ENCODE results near the gene PDE11A. TPM values are rescaled to one million over a fixed set of nuclear protein-coding genes. Genes with fewer than 3 reads are reported as not detected.

PDE11A gene
- total and polyA plus RNA-seq, 2 of the 8 experiments (the other 6 are each of a cell fraction or from before 2014, with no cell fraction given) = 0.19 to 0.23 TPM

DNA sequence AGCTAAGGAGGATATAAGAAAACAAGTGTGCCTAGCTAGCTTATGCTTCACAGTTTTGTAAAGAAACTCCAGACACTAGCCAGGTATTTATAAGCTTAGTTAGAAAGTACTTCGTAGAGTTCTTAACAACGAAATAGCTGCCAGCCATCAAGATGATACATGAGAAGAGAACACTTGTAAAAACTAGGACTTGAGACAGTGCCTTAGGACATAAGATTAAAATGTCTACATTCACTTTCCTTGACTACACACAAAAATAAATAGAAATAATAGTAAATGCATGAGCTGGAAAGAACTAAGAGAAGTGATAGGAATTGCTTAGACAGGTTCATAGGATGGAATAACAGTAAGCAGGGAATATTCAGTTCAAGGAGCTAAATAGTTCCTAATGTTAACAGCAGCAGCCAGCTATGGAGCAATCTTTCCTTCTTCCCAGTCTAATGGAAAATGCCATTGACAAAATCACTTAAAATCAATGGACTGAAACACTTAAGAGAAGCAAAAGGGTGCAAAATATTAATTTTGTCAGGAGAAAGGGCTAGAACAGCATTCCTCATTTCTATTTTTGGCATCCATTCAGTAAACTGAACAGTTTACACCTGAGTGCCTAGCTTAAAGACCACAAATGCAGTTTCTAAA lies 186.6 kb downstream of the PDE11A start:
- FAIRE-seq = no peak
- CTCF ChIA-PET (ENCODE audit: partially characterized antibody) = interaction anchor here (1.0 kb wide), 1 partner anchor 18 kb away, joined by 4 read pairs; no protein-coding TSS in a partner anchor
- H3K27ac ChIP-seq (ENCODE audit: low read depth, low read length) = no peak overlapping the region
- TF ChIP-seq CHD2 (IDR thresholded peaks at IDR 0.05; ENCODE audit: low read length) (no peak), RFX5 (IDR thresholded peaks at IDR 0.05; ENCODE audit: borderline replicate concordance, low read depth, low read length) (no peak), CTCF (IDR thresholded peaks at IDR 0.05; ENCODE audit: control extremely low read depth in 1 of 3, insufficient read depth in 1 of 3, low read depth in 1 of 3, low read length in 3 of 3) (no peak), POLR2A (IDR thresholded peaks at IDR 0.05; ENCODE audit: control extremely low read depth in 1 of 2, low read depth in 2 of 2, low read length in 2 of 2) (no peak), TAF1 (IDR thresholded peaks at IDR 0.05; ENCODE audit: low read depth, low read length) (no peak), ATF3 (IDR thresholded peaks at IDR 0.05; ENCODE audit: insufficient read depth, low read depth, low read length) (no peak), SP1 (IDR thresholded peaks at IDR 0.05; ENCODE audit: low read depth, low read length) (no peak), BCL11A (IDR thresholded peaks at IDR 0.05; ENCODE audit: low read depth in 2 of 2, low read length in 2 of 2) (no peak), HDAC2 (IDR thresholded peaks at IDR 0.05; ENCODE audit: borderline replicate concordance in 1 of 2, low read depth in 2 of 2, low read length in 2 of 2) (no peak), MAFK (IDR thresholded peaks at IDR 0.05; ENCODE audit: low read depth, low read length) (no peak), SRF (IDR thresholded peaks at IDR 0.05; ENCODE audit: low read depth, low read length) (no peak)

More for the DNA sequence above, 186.6 kb downstream of the PDE11A start:
- Histone ChIP-seq H3K27me3 (replicated peaks in 1 of 4; ENCODE audit: control insufficient read depth in 3 of 4, extremely low read depth in 1 of 4, insufficient read depth in 3 of 4, low read length in 3 of 4) (no peaks in the 10 kb centered on the region; a peak in 1 of 7 replicates), H3K18ac (ENCODE audit: extremely low read depth, low read length) (no peak overlapping the region), H3K79me2 (ENCODE audit: control insufficient read depth in 1 of 2, insufficient read depth in 2 of 2, low read length in 2 of 2) (no peaks in the 10 kb centered on the region), H2BK15ac (ENCODE audit: low read length) (no peak overlapping the region), H3K4ac (replicated peaks; ENCODE audit: insufficient read length, low read depth, low read length) (no peak overlapping the region), H4K20me1 (replicated peaks in 1 of 2; ENCODE audit: control insufficient read depth in 1 of 2, insufficient read depth in 2 of 2, low read length in 2 of 2) (no peaks in the 10 kb centered on the region), H3K9me3 (ENCODE audit: insufficient read depth in 2 of 2, low read depth in 1 of 2, low read length in 1 of 2) (no peaks in the 10 kb centered on the region), H2AFZ (ENCODE audit: low read length) (no peak overlapping the region), H2AK5ac (ENCODE audit: low read depth, low read length) (no peak overlapping the region), H2BK20ac (ENCODE audit: low read length) (no peak overlapping the region), H3K4me1 (replicated peaks in 1 of 4; ENCODE audit: control insufficient read depth in 3 of 4, insufficient read depth in 4 of 4, low read length in 3 of 4) (peaks cover 0 to 7% (median 6%) of the 10 kb centered on the region in 4 experiments; a peak in 5 of 7 replicates), H3K36me3 (ENCODE audit: control insufficient read depth in 2 of 4, insufficient read depth in 4 of 4, low read length in 3 of 4) (no peaks in the 10 kb centered on the region), H3K23me2 (ENCODE audit: low read depth, low read length) (no peaks in the 10 kb centered on the region), H3K79me1 (ENCODE audit: low read depth, low read length) (no peaks in the 10 kb centered on the region), H3K14ac (ENCODE audit: insufficient read length) (no peak overlapping the region), H2BK12ac (ENCODE audit: low read depth, low read length) (no peak overlapping the region), H3K4me2 (ENCODE audit: insufficient read depth in 1 of 2, low read depth in 2 of 2, low read length in 2 of 2) (no peak overlapping the region), H4K91ac (replicated peaks; ENCODE audit: insufficient read length, low read length) (no peak overlapping the region), H3K4me3 (ENCODE audit: extremely low read depth in 1 of 4, insufficient read depth in 2 of 4, low read depth in 3 of 4, low read length in 4 of 4) (no peak overlapping the region), H2BK5ac (ENCODE audit: low read depth, low read length) (no peak overlapping the region), H3K9ac (replicated peaks in 1 of 4; ENCODE audit: extremely low read depth in 1 of 4, low read depth in 3 of 4, low read length in 3 of 4) (no peak overlapping the region), H4K5ac (ENCODE audit: insufficient read length, low read depth, low read length) (no peak overlapping the region), H3K56ac (replicated peaks; ENCODE audit: insufficient read length, low read depth, low read length) (no peak overlapping the region), H2BK120ac (replicated peaks; ENCODE audit: low read depth, low read length) (no peak overlapping the region), H4K8ac (ENCODE audit: extremely low read depth, insufficient read depth, low read length) (no peak overlapping the region), H3K23ac (ENCODE audit: insufficient read length) (no peak overlapping the region)
- DNase-seq (ENCODE audit: low read depth in 1 of 2, low spot score in 2 of 2) = no peak
- WGBS, 2 experiments (ENCODE audit: extremely low coverage in 1 of 2, insufficient coverage in 1 of 2, insufficient read length in 1 of 2, insufficient replicate concordance in 2 of 2, low coverage in 1 of 2, low lambda C conversion rate in 2 of 2, missing lambda C conversion rate in 1 of 2) = 89% methylated on average over 2 of the region's 2 CpGs; no CpG with 5 or more reads in 1 of the 2 experiments
- POLR2A ChIA-PET (ENCODE audit: partially characterized antibody) = no interaction called here

Data from H1 (cell line).